ENCODE measurements around the gene RAB13.

The RAB13 gene

GRCh38 chr1:153968408-153968807 is 17.7 kb downstream of the RAB13 start:
- TF ChIP-seq CTCF (IDR thresholded peaks at IDR 0.05; ENCODE audit: control insufficient read depth, insufficient read depth, low read depth, low read length, missing control alignments) = no peak
- DNase-seq (ENCODE audit: low read depth) = no peak
- H3K4me3 ChIP-seq (ENCODE audit: control insufficient read depth, low read depth, low read length) = peak overlapping the region; percentile 62

GRCh38 chr1:153968000-153968363 is 18.2 kb downstream of the RAB13 start:
- TF ChIP-seq CTCF (IDR thresholded peaks at IDR 0.05; ENCODE audit: control insufficient read depth, insufficient read depth, low read depth, low read length, missing control alignments) = no peak
- peak overlapping the region; percentile 62 for H3K4me3 ChIP-seq (ENCODE audit: control insufficient read depth, low read depth, low read length)
- no peak for DNase-seq (ENCODE audit: low read depth)

GRCh38 chr1:153967107-153967999 is 18.8 kb downstream of the RAB13 start, which contains the start of gene CREB3L4:
TSS of gene CREB3L4 (plus strand) at chr1:153967902. CDS start at chr1:153968526, 624 bp downstream.
- peak; percentile 42 for TF ChIP-seq CTCF (IDR thresholded peaks at IDR 0.05; ENCODE audit: control insufficient read depth, insufficient read depth, low read depth, low read length, missing control alignments)
- peak; percentile 89 for DNase-seq (ENCODE audit: low read depth)
- H3K4me3 ChIP-seq (ENCODE audit: control insufficient read depth, low read depth, low read length) = peak within 1 kb of the TSS; percentile 62

GRCh38 chr1:153963850-153964331 is 22.2 kb downstream of the RAB13 start:
- DNase-seq (ENCODE audit: low read depth) = no peak
- TF ChIP-seq CTCF (IDR thresholded peaks at IDR 0.05; ENCODE audit: control insufficient read depth, insufficient read depth, low read depth, low read length, missing control alignments) = no peak
- H3K4me3 ChIP-seq (ENCODE audit: control insufficient read depth, low read depth, low read length) = peak overlapping the region; percentile 81

- TF ChIP-seq CTCF (IDR thresholded peaks at IDR 0.05; ENCODE audit: control insufficient read depth, insufficient read depth, low read depth, low read length, missing control alignments) = no peak
- H3K4me3 ChIP-seq (ENCODE audit: control insufficient read depth, low read depth, low read length) = peak within 1 kb of the TSS; percentile 81
- peak; percentile 80 for DNase-seq (ENCODE audit: low read depth)
These were observed 22.9 kb downstream of the RAB13 start, which contains the start of gene SLC39A1 for GRCh38 chr1:153963030-153963849. TSS of gene SLC39A1 (minus strand) at chr1:153963537. CDS start at chr1:153962715, 822 bp downstream.

Data from AG09309 (cell line).